Adipocyte (in vitro differentiated cells): Measurements from ENCODE around the gene TRIM9.

Source experiments
- DNase-seq: peaks from one replicate; pipeline ENCODE4 v3.0.0-alpha.2; 2015; ENCODE audit warnings: low read depth
- H3K27me3 ChIP-seq: replicated peaks from 2 replicates; pipeline ENCODE4 v1.7.0; 2013; ENCODE audit warnings: mild to moderate bottlenecking, low read length, moderate library complexity; ENCODE audit not compliant: control insufficient read depth, insufficient read depth
- H3K36me3 ChIP-seq: 2 replicates; pipeline ENCODE4 v1.7.0; 2013; ENCODE audit warnings: low read length, mild to moderate bottlenecking, moderate library complexity; ENCODE audit not compliant: control insufficient read depth, insufficient read depth, severe bottlenecking
- H3K4me1 ChIP-seq: 2 replicates; pipeline ENCODE4 v1.7.0; 2013; ENCODE audit warnings: mild to moderate bottlenecking, low read length, moderate library complexity; ENCODE audit not compliant: control insufficient read depth, insufficient read depth
- H3K4me3 ChIP-seq: 2 replicates; pipeline ENCODE4 v1.7.0; 2013; ENCODE audit warnings: mild to moderate bottlenecking, low read length, moderate library complexity
- H3K9ac ChIP-seq: 2 replicates; pipeline ENCODE4 v1.7.0; 2013; ENCODE audit warnings: mild to moderate bottlenecking, low read length, moderate library complexity
- H3K9me3 ChIP-seq: 2 replicates; pipeline ENCODE4 v1.7.0; 2013; ENCODE audit warnings: mild to moderate bottlenecking, low read length, moderate library complexity; ENCODE audit not compliant: control insufficient read depth

Gene TRIM9

GRCh38 chr14:51094901-51095853 is at the start of gene TRIM9:
Gene TRIM9 (minus strand): TSS chr14:51095105. CDS start chr14:51094939, 166 bp downstream.
- peak; percentile 83 for DNase-seq
- Histone ChIP-seq H3K9ac (peak within 1 kb of the TSS; percentile 75), H3K27me3 (peaks cover 9% of the 10 kb centered on the region), H3K9me3 (no peaks in the 10 kb centered on the region), H3K4me3 (peak within 1 kb of the TSS; percentile 87), H3K4me1 (peaks cover 22% of the 10 kb centered on the region), H3K36me3 (no peaks in the 10 kb centered on the region)

GRCh38 chr14:51140856-51141255 is 46.0 kb upstream of the TRIM9 start:
- Histone ChIP-seq H3K36me3 (no peaks in the 10 kb centered on the region), H3K27me3 (no peaks in the 10 kb centered on the region), H3K9ac (no peak overlapping the region), H3K9me3 (no peaks in the 10 kb centered on the region), H3K4me1 (peaks cover 10% of the 10 kb centered on the region), H3K4me3 (no peak overlapping the region)
- DNase-seq: no peak

GRCh38 chr14:51140338-51140737 is 45.4 kb upstream of the TRIM9 start:
- no peak for DNase-seq
- no peaks in the 10 kb centered on the region for H3K36me3 ChIP-seq
- H3K27me3 ChIP-seq: no peaks in the 10 kb centered on the region

GRCh38 chr14:51139121-51139681 is 44.3 kb upstream of the TRIM9 start:
- H3K27me3 ChIP-seq: no peaks in the 10 kb centered on the region
- no peak overlapping the region for H3K9ac ChIP-seq

More at GRCh38 chr14:51140338-51140737, 45.4 kb upstream of the TRIM9 start:
- Histone ChIP-seq H3K9ac (no peak overlapping the region), H3K4me3 (no peak overlapping the region), H3K4me1 (peaks cover 8% of the 10 kb centered on the region), H3K9me3 (no peaks in the 10 kb centered on the region)

GRCh38 chr14:51138404-51139103 is 43.6 kb upstream of the TRIM9 start:
- Histone ChIP-seq H3K9ac (no peak overlapping the region), H3K9me3 (no peaks in the 10 kb centered on the region), H3K36me3 (no peaks in the 10 kb centered on the region), H3K4me1 (peaks cover 3% of the 10 kb centered on the region), H3K4me3 (no peak overlapping the region), H3K27me3 (no peaks in the 10 kb centered on the region)
- no peak for DNase-seq

More at GRCh38 chr14:51139121-51139681, 44.3 kb upstream of the TRIM9 start:
- Histone ChIP-seq H3K4me1 (peaks cover 3% of the 10 kb centered on the region), H3K36me3 (no peaks in the 10 kb centered on the region), H3K9me3 (no peaks in the 10 kb centered on the region), H3K4me3 (no peak overlapping the region)
- DNase-seq: no peak

- no peak overlapping the region for H3K9ac ChIP-seq
- no peak for DNase-seq
- H3K27me3 ChIP-seq: no peaks in the 10 kb centered on the region
These were observed 36.6 kb upstream of the TRIM9 start for GRCh38 chr14:51131516-51131915.

GRCh38 chr14:51129130-51129529 is 34.2 kb upstream of the TRIM9 start:
- no peaks in the 10 kb centered on the region for H3K36me3 ChIP-seq
- no peak for DNase-seq
- H3K9ac ChIP-seq: no peak overlapping the region
- H3K27me3 ChIP-seq: no peaks in the 10 kb centered on the region
- no peaks in the 10 kb centered on the region for H3K9me3 ChIP-seq
- no peak overlapping the region for H3K4me3 ChIP-seq
- no peaks in the 10 kb centered on the region for H3K4me1 ChIP-seq

More at GRCh38 chr14:51131516-51131915, 36.6 kb upstream of the TRIM9 start:
- Histone ChIP-seq H3K4me3 (no peak overlapping the region), H3K36me3 (no peaks in the 10 kb centered on the region), H3K4me1 (no peaks in the 10 kb centered on the region), H3K9me3 (no peaks in the 10 kb centered on the region)

- no peak overlapping the region for H3K9ac ChIP-seq
These were observed 29.1 kb upstream of the TRIM9 start for GRCh38 chr14:51124029-51124428.

GRCh38 chr14:51121096-51121495 is 26.2 kb upstream of the TRIM9 start:
- H3K9me3 ChIP-seq: no peaks in the 10 kb centered on the region
- H3K4me3 ChIP-seq: no peak overlapping the region
- H3K36me3 ChIP-seq: no peaks in the 10 kb centered on the region
- H3K4me1 ChIP-seq: no peaks in the 10 kb centered on the region
- peaks cover 7% of the 10 kb centered on the region for H3K27me3 ChIP-seq
- no peak overlapping the region for H3K9ac ChIP-seq
- no peak for DNase-seq

More at GRCh38 chr14:51124029-51124428, 29.1 kb upstream of the TRIM9 start:
- no peaks in the 10 kb centered on the region for H3K36me3 ChIP-seq
- H3K4me3 ChIP-seq: no peak overlapping the region
- H3K4me1 ChIP-seq: no peaks in the 10 kb centered on the region
- H3K27me3 ChIP-seq: peaks cover 7% of the 10 kb centered on the region
- no peak for DNase-seq
- no peaks in the 10 kb centered on the region for H3K9me3 ChIP-seq

- Histone ChIP-seq H3K27me3 (peaks cover 7% of the 10 kb centered on the region), H3K4me3 (no peak overlapping the region)
These were observed 24.6 kb upstream of the TRIM9 start for GRCh38 chr14:51119411-51120051.

More at GRCh38 chr14:51119411-51120051, 24.6 kb upstream of the TRIM9 start:
- H3K9me3 ChIP-seq: no peaks in the 10 kb centered on the region
- no peaks in the 10 kb centered on the region for H3K36me3 ChIP-seq
- DNase-seq: no peak
- H3K4me1 ChIP-seq: no peaks in the 10 kb centered on the region
- H3K9ac ChIP-seq: no peak overlapping the region
